ENCODE measurements around the gene CNN2.

The CNN2 gene

GRCh38 chr19:1025960-1026782 lies at the start of gene CNN2:
Gene CNN2, plus strand, starts transcription at chr19:1026608. Its CDS starts 54 bp downstream, at chr19:1026662.
- peak in 1 of 3 donors; percentile 71 for DNase-seq (ENCODE audit: low read depth in 3 of 3)

- no peak for DNase-seq (ENCODE audit: low read depth in 3 of 3)
Measured at GRCh38 chr19:977058-977464, 49.3 kb upstream of the CNN2 start.

GRCh38 chr19:979318-979741 lies 47.1 kb upstream of the CNN2 start:
- DNase-seq (ENCODE audit: low read depth in 3 of 3) = no peak

GRCh38 chr19:980133-980998 lies 46.0 kb upstream of the CNN2 start:
- DNase-seq (ENCODE audit: low read depth in 3 of 3) = no peak

- peak; percentile 48 to 69 (median 52) for DNase-seq (ENCODE audit: low read depth in 3 of 3)
Measured at GRCh38 chr19:982567-983170, 43.7 kb upstream of the CNN2 start.

- peak; percentile 82 to 91 (median 87) for DNase-seq (ENCODE audit: low read depth in 3 of 3)
Measured at GRCh38 chr19:984165-984967, 42.0 kb upstream of the CNN2 start, which contains the start of gene WDR18. Gene WDR18, plus strand, starts transcription at chr19:984345. Its CDS starts 9 bp downstream, at chr19:984354.

- DNase-seq (ENCODE audit: low read depth in 3 of 3) = no peak
Measured at GRCh38 chr19:986083-986482, 40.3 kb upstream of the CNN2 start.

- DNase-seq (ENCODE audit: low read depth in 3 of 3) = no peak
Measured at GRCh38 chr19:988081-988480, 38.3 kb upstream of the CNN2 start.

- no peak for DNase-seq (ENCODE audit: low read depth in 3 of 3)
Measured at GRCh38 chr19:988510-988909, 37.9 kb upstream of the CNN2 start.

GRCh38 chr19:989381-990081 lies 36.9 kb upstream of the CNN2 start:
- no peak for DNase-seq (ENCODE audit: low read depth in 3 of 3)

GRCh38 chr19:990119-990571 lies 36.3 kb upstream of the CNN2 start:
- DNase-seq (ENCODE audit: low read depth in 3 of 3) = no peak

- DNase-seq (ENCODE audit: low read depth in 3 of 3) = no peak
Measured at GRCh38 chr19:990746-991145, 35.7 kb upstream of the CNN2 start.

GRCh38 chr19:991174-991931 lies 35.1 kb upstream of the CNN2 start:
- peak; percentile 64 to 82 (median 71) for DNase-seq (ENCODE audit: low read depth in 3 of 3)

- DNase-seq (ENCODE audit: low read depth in 3 of 3) = no peak
Measured at GRCh38 chr19:991932-992669, 34.3 kb upstream of the CNN2 start.

GRCh38 chr19:992670-993055 lies 33.7 kb upstream of the CNN2 start:
- no peak for DNase-seq (ENCODE audit: low read depth in 3 of 3)

GRCh38 chr19:993361-993830 lies 33.0 kb upstream of the CNN2 start:
- no peak for DNase-seq (ENCODE audit: low read depth in 3 of 3)

GRCh38 chr19:993831-994393 lies 32.5 kb upstream of the CNN2 start:
- no peak for DNase-seq (ENCODE audit: low read depth in 3 of 3)

- DNase-seq (ENCODE audit: low read depth in 3 of 3) = no peak
Measured at GRCh38 chr19:994516-994915, 31.9 kb upstream of the CNN2 start.

All from stimulated activated CD4-positive, alpha-beta T cell treated with anti-CD3 and anti-CD28 coated beads, TNF-alpha, amount 100 ng/mL, for 48 hours (primary cell).